Breast epithelium (tissue), 3 donors: ENCODE data around the gene TXNRD2.

Experiments
- POLR2A ChIP-seq: fragments of 450-650 bp; IDR thresholded peaks from one replicate; pipeline ENCODE4 v1.6.1; 2016; ENCODE audit warnings: antibody characterized with exemption, mild to moderate bottlenecking, moderate library complexity
- POLR2AphosphoS5 ChIP-seq, 3 donors: sonication (generic); formaldehyde crosslinking; IDR thresholded peaks; one replicate each; pipeline ENCODE4 v1.6.1; 2017; ENCODE audit warnings: antibody characterized with exemption in 3 of 3
- TF ChIP-seq, protein P1 (sequence below), 3 donors: fragments of 450-650 bp; IDR thresholded peaks; one replicate each; pipeline ENCODE4 v1.5.1; 2016 to 2017; ENCODE audit warnings: antibody characterized with exemption in 3 of 3, mild to moderate bottlenecking in 3 of 3, moderate library complexity in 3 of 3

- TF ChIP-seq, protein P1, sequence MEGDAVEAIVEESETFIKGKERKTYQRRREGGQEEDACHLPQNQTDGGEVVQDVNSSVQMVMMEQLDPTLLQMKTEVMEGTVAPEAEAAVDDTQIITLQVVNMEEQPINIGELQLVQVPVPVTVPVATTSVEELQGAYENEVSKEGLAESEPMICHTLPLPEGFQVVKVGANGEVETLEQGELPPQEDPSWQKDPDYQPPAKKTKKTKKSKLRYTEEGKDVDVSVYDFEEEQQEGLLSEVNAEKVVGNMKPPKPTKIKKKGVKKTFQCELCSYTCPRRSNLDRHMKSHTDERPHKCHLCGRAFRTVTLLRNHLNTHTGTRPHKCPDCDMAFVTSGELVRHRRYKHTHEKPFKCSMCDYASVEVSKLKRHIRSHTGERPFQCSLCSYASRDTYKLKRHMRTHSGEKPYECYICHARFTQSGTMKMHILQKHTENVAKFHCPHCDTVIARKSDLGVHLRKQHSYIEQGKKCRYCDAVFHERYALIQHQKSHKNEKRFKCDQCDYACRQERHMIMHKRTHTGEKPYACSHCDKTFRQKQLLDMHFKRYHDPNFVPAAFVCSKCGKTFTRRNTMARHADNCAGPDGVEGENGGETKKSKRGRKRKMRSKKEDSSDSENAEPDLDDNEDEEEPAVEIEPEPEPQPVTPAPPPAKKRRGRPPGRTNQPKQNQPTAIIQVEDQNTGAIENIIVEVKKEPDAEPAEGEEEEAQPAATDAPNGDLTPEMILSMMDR (IDR thresholded peaks at IDR 0.05): no peak
- TF ChIP-seq POLR2A (no peak), POLR2AphosphoS5 (IDR thresholded peaks at IDR 0.05) (no peak)
Measured at GRCh38 chr22:19958083-19959042, 16.7 kb upstream of the TXNRD2 start.
